Camera-type eye (tissue), 1 donor: ENCODE measurements around the gene ZNF362. TPM values are rescaled to one million over a fixed set of nuclear protein-coding genes. Genes with fewer than 3 reads are reported as not detected.

Source experiments
- total RNA-seq: library from RNA; depleted of rRNA; stranded (reverse); fragments of >200 nt; gene quantifications from one replicate; pipeline ENCODE4 v1.2.3, GENCODE V29; 2014

ZNF362 gene
- total RNA-seq, result 21.8 TPM

GRCh38 chr1:33256471-33257206, at the start of gene ZNF362:
ZNF362 (plus strand) TSS chr1:33256492; CDS start chr1:33270575, 14,083 bp downstream.

DNA sequence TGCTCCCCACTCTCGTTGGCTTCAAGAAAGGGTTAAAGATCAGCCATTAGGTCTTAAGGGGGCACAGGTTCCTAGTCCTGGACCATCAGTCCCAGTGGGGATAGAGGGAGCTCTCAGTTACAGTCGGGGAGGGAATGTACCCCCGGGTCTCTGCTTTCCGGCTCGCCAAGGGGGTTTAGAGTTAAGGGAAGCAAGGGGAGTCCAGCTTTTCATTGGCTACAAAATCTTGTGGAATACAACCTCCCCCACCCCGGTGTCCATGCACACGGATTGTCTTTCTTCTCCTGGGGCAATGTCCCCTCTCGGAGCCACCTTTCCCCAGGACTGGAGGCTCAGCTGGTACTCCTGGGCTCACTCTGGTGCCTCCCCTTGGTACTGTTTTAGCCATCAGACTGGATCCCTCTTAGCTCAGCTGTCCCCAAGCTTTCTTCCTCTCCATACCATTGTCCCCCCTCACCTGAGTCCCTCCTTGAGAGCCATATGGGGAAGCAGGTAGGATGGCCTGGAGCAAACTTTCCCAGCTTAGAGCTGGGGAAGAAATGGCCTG, 64.4 kb downstream of the ZNF362 start, which contains the start of gene A3GALT2:
Gene A3GALT2, minus strand, starts transcription at position 480 of the 547 bp plus-strand sequence. Its CDS starts 0 bp downstream, at position 480.

Other genes starting within 250 kb of the ZNF362 start
- 114 TPM for gene AK2, start 219.6 kb upstream of the ZNF362 start, total RNA-seq
- gene AZIN2, start 175.3 kb upstream of the ZNF362 start, total RNA-seq, result 14.5 TPM
- gene TRIM62, start 74.4 kb upstream of the ZNF362 start, total RNA-seq, result 6.0 TPM
- 0.66 TPM for gene A3GALT2, start 64.6 kb downstream of the ZNF362 start, total RNA-seq
- gene PHC2, start 174.6 kb downstream of the ZNF362 start, total RNA-seq, result 137 TPM
- gene ZSCAN20, start 216.2 kb downstream of the ZNF362 start, total RNA-seq, result 19.5 TPM